HG02973 (cell line): ENCODE results near the gene FHIP1B.

Experiments
- ATAC-seq: cut with Tn5 transposase; IDR thresholded peaks from one replicate; pipeline ENCODE4 v1.9.1; 2021; ENCODE audit warnings: moderate library complexity; ENCODE audit not compliant: unreplicated experiment

FHIP1B gene

GRCh38 chr11:6240139-6240538 lies 5.7 kb upstream of the FHIP1B start:
- ATAC-seq, result no peak

GRCh38 chr11:6238902-6239301 lies 4.5 kb upstream of the FHIP1B start, which contains the start of gene CNGA4:
CNGA4 (plus strand) TSS chr11:6239089; CDS start chr11:6239207, 118 bp downstream.
- ATAC-seq, result no peak

DNA sequence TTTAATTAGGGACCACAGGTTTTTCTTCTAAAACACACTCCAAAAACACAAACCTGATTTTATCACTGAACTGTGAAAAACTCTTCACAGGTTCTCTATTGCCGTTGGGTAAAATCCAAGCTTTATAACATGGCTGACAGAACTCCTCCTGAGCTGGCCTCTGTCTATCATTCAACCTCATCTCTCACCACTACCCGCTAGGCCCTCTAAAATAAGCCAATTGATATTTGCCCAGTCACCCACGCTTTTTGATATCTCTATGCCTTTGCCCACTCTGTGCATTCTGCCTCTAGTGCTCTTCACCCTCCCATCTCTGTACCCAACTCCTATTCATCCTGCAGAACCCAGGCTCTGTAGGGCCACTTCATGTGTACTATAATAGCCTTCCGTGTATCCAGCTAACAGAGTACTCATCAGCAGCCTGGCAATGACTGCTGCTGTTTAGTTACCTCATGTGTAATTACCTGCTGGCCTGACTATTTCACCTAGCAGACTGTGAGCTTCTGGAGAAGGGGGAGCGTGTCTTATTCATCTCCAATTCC lies 3.4 kb upstream of the FHIP1B start:
- no peak for ATAC-seq

GRCh38 chr11:6237266-6237665 lies 2.8 kb upstream of the FHIP1B start:
- ATAC-seq, result no peak

DNA sequence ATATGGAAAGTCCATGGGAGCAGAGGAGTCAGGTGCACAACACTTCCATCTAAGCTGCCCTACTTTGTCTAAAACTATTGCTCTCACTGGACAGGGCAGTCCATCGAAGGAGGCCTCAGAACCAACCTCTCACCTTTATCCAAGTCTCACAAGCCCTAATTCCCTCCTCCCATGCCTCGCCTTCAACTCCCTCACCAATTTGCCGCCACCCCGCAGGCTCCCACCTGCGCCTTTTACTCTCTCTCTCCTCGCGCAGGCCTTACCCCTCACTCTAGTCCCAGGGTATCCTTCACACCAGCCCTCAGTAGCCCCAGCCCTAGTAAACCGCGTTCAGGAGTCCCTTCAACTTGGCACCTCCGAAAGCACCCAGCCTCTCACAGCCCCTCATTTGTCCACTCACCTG lies 451 bp downstream of the FHIP1B start:
- peak; percentile 0 for ATAC-seq

DNA sequence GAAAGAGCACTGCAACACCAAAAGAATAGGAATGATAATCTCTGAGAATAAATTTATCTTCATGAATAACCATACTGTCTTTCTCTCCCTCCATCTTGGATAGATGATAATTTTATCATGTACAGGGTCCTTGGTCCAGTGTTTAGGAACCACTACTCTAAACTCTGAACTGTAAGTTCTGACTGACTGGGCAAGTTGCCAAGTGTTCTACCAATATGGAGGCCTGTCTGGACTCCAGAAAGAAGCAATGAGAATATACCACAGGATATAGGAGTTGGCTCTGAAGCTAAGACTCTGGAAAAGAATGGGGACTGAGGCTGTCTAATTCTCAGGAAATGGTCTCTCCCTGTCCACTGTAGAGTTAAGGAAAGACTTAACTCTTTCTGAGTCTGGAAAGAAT lies 1.5 kb downstream of the FHIP1B start:
- no peak for ATAC-seq

DNA sequence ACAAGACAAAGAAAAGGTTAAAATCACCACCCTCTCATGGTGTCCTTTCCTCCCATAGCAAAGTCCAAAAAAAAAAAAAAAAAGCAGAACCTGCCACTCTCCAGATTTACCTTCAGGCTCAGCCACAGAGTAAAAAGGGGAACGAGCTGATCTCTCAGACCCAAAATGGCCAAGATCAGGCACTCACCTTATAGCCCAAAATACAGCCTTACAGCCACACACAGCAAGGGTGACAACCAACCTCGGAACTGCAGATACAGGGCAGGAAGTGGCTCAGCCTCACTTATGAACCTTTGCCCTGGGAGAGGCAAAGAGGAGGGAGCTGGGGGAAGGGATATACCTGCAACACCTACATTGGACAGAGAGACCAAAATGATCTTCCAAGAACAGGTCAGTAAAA lies 4.5 kb downstream of the FHIP1B start:
- no peak for ATAC-seq

DNA sequence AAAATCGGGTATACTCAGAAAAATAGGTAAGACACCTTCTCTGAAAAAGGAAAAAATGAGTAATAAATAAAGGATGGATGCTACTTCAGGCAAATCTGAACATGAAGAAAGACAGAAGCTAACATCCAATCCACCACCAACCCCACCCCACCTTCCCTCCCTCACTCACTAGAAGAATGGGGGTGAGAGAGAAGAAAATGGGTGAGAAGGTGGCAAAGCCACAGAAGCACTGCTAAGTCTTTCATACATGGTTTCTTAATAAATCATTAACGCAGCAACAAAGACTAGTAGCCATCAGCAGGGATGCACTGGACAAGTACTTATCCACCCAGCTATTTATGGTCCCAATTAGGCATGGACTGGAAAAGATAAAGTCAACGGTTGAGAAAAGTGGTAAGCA lies 5.9 kb downstream of the FHIP1B start:
- no peak for ATAC-seq

GRCh38 chr11:6225896-6226295 lies 8.5 kb downstream of the FHIP1B start:
- no peak for ATAC-seq

- no peak for ATAC-seq
Measured at GRCh38 chr11:6225024-6225423, 9.4 kb downstream of the FHIP1B start.

DNA sequence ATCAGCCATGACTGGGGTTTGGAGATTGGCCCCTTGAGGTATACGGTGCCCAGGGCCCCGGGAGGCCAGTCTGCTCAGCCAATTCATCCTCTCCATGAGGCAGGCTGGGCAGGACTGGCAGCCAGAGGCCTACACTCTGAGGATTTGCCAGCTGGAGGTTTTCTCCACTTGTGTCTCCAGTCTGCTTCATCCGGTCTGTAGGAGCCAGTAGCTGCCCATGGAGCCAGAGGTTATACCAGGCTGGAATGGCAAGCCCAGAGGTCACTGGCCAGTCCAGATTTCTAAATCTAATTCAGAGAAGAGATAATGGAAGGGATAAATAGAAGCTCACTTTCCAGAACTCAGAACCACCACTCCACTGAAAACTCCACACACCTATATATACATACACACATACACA lies 10.0 kb downstream of the FHIP1B start:
- ATAC-seq, result no peak

DNA sequence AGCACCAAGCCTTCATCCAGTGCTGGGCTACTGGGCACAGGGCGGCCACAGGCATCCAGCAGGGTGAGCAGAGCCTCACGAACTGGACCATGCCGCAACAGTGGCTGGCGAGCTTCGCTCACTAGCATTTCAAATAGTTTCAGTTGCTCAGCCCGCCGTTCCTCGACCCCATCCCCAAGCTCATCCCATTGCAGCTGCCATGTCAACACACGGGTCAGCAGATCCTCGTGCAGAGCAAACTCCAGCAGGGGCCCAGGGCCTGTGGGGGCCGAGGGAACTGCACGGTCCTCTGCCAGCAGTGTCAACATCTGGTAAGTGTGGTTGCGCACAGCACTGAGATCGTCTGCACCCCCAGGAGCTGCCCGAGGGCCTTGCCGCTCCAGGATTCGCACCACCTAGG lies 10.6 kb downstream of the FHIP1B start:
- ATAC-seq, result no peak

GRCh38 chr11:6219359-6219758 lies 15.1 kb downstream of the FHIP1B start:
- no peak for ATAC-seq

GRCh38 chr11:6217722-6218121 lies 16.7 kb downstream of the FHIP1B start:
- no peak for ATAC-seq

GRCh38 chr11:6216501-6216900 lies 17.9 kb downstream of the FHIP1B start:
- ATAC-seq, result no peak

GRCh38 chr11:6214530-6214929 lies 19.9 kb downstream of the FHIP1B start:
- no peak for ATAC-seq

- ATAC-seq, result no peak
Measured at GRCh38 chr11:6210274-6210955, 24.0 kb downstream of the FHIP1B start.

DNA sequence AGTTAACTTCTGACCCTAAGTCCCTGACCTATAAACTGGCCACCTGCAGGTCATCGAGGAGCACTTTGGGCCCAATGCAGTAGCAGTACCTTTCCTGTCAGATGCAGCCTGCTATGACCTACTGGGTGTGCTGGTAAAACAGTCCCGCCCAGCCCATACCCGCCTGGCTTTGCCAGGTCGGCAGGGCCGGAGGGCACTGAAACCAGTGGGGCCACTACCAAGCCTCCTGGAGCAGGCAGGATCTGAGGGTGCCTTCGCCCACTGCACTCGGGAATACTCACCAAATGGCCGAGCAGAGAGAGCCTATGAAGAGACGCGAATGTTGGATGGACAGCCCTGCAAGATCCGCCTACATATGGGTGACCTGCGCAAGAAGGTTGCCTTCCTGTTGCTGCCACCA lies 24.6 kb downstream of the FHIP1B start:
- no peak for ATAC-seq

DNA sequence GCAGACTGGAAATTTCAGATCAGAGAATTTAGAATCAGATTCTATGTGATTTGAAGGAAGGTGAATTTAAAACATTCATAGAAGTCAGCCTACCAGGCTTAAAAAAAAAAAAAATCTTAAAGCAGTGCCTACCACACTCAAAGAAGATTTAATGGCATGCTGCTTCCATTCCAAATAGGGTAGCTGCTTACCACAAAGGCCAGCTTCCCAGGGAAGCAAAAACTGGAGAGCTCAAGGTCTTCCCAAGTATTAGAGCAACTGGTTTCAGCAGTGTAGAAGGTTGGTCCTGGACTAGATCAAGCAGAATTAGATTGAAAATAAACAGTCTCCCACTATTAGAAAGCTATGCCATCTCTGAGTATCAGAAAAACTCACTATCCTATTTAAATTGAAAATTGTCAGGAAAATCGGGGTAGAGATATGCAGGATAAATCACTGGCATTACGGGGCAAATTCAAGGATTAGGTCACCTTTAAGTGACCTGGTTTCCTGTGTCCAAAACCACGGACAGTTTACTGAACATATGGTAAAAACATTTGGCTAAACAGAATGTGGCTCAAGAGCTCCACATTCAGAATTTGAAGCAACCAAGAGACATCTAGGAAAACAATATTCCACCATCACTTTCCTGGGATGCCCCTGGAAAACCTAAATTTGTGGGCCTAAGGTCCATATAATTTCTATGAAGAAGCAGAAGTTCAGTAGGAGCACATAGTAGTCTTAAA lies 27.8 kb downstream of the FHIP1B start:
- no peak for ATAC-seq

- ATAC-seq, result no peak
Measured at GRCh38 chr11:6205366-6205765, 29.1 kb downstream of the FHIP1B start, which contains the start of gene C11orf42. C11orf42 (plus strand) TSS chr11:6205557; CDS start chr11:6205616, 59 bp downstream.

DNA sequence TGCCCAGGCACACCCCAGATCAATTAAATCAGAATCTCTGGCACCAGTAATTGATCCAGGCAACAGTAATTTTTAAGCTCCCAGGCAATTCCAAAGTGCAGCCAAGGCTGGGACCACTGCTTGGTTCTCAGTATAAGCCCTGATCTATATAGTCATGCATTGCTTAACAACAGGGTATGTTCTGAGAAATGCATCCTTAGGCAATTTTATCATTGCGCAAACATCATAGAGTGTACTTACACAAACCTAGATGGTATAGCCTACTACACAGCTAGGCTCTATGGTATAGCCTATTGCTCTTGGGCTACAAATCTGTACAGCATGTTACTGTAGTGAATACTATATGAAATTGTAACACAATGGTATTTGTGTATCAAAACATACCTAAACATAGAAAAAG lies 29.7 kb downstream of the FHIP1B start:
- ATAC-seq, result no peak

DNA sequence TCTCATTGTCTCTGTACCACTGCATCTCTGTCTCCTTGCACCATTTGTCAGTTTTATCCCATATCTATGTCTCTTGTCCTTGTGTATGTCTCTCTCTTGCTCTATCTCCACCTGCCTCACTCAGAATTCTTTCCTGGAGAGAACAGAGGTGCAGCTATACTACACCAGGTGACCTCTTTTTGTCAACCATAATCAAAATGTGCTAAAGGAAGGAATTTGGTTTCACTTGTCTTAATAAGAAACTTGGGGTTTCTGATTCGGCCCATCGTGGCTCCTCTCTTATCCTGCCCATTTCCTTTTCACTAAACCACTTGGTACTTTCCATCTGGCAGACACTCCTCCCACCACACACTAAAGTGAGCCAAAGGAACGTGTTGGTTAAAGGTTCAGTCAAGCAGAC lies 31.1 kb downstream of the FHIP1B start:
- ATAC-seq, result peak; percentile 61
